Neural crest cell (in vitro differentiated cells): ENCODE measurements around the gene ZSWIM6. TPM values are rescaled to one million over a fixed set of nuclear protein-coding genes. Genes with fewer than 3 reads are reported as not detected.

ENCODE experiments used
- DNase-seq: peaks from one replicate; pipeline ENCODE4 v3.0.0; 2021; ENCODE audit warnings: low read depth, mixed read lengths, low spot score
- H3K27ac Mint-ChIP-seq: one replicate; pipeline ENCODE4 v1.8.0; 2021; ENCODE audit warnings: mild to moderate bottlenecking, mixed read lengths; ENCODE audit not compliant: unreplicated experiment
- H3K27me3 Mint-ChIP-seq: 2 replicates; pipeline ENCODE4 v1.8.0; 2021; ENCODE audit warnings: low read depth, mild to moderate bottlenecking, mixed read lengths
- H3K36me3 Mint-ChIP-seq: 2 replicates; pipeline ENCODE4 v1.8.0; 2021; ENCODE audit warnings: low read depth, mild to moderate bottlenecking, mixed read lengths
- H3K4me1 Mint-ChIP-seq: 2 replicates; pipeline ENCODE4 v1.8.0; 2021; ENCODE audit warnings: mixed read lengths
- H3K4me3 Mint-ChIP-seq: one replicate; pipeline ENCODE4 v1.8.0; 2021; ENCODE audit warnings: mild to moderate bottlenecking, mixed read lengths
- H3K9me3 Mint-ChIP-seq: 2 replicates; pipeline ENCODE4 v1.8.0; 2021; ENCODE audit warnings: mixed read lengths
- total RNA-seq: library from RNA; stranded (reverse); gene quantifications from 2 replicates; pipeline ENCODE4 v1.2.1, GENCODE V29; 2021
- TF ChIP-seq, protein P1 (sequence below): fragments of 200-600 bp; sonication (generic); conservative IDR thresholded peaks from 2 replicates; pipeline ENCODE4 v1.5.0; 2021; ENCODE audit warnings: antibody characterized with exemption, mild to moderate bottlenecking

Gene ZSWIM6
- total RNA-seq, 1 donor from 2014 or later = 33.8 TPM

DNA sequence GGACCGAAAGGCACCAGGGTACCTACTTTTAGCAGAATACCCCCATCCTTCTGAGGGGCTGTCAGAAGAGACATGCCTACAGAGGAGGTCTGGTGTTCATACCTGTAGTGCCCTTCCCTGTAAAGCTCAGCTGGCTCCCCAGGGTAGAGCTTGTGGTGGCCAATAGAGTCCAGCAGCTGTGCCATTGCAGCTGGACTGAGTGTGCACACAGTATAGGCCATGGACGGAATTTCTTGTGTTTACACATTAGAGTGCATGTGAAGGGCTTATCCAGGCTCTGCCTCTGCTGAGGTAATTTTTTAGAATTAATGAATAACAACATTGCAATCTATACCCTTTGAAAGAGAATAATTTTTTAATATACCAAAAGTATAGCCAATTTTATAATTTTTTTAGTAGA lies 191.0 kb downstream of the ZSWIM6 start:
- no peaks in the 10 kb centered on the region for H3K27me3 Mint-ChIP-seq
- TF ChIP-seq, protein P1, sequence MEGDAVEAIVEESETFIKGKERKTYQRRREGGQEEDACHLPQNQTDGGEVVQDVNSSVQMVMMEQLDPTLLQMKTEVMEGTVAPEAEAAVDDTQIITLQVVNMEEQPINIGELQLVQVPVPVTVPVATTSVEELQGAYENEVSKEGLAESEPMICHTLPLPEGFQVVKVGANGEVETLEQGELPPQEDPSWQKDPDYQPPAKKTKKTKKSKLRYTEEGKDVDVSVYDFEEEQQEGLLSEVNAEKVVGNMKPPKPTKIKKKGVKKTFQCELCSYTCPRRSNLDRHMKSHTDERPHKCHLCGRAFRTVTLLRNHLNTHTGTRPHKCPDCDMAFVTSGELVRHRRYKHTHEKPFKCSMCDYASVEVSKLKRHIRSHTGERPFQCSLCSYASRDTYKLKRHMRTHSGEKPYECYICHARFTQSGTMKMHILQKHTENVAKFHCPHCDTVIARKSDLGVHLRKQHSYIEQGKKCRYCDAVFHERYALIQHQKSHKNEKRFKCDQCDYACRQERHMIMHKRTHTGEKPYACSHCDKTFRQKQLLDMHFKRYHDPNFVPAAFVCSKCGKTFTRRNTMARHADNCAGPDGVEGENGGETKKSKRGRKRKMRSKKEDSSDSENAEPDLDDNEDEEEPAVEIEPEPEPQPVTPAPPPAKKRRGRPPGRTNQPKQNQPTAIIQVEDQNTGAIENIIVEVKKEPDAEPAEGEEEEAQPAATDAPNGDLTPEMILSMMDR = no peak
- peaks cover 8% of the 10 kb centered on the region for H3K36me3 Mint-ChIP-seq
- no peak for DNase-seq
- no peak overlapping the region for H3K27ac Mint-ChIP-seq
- H3K4me1 Mint-ChIP-seq = peaks cover 53% of the 10 kb centered on the region
- H3K9me3 Mint-ChIP-seq = no peaks in the 10 kb centered on the region
- H3K4me3 Mint-ChIP-seq = no peak overlapping the region

DNA sequence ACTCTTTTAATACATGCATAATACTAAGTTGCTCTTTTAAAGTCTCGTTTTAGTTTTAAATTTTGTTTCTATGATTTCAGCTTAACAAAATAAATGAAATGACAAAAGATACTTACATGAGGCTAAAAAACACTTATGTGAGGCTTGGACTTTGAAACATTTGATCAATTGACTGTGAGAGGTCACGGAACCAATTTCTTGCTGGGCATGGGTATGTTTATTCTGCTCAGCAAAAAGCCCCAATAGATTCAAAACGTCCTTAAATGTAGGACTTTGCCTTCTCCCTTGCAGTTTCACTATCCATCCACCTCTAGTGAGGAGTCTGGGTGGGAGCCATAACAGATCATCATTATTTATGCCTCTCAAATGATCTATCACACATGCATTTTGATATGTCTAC lies 191.9 kb downstream of the ZSWIM6 start:
- Mint-ChIP-seq H3K27me3 (no peaks in the 10 kb centered on the region), H3K36me3 (peaks cover 7% of the 10 kb centered on the region), H3K4me1 (peaks cover 52% of the 10 kb centered on the region), H3K9me3 (no peaks in the 10 kb centered on the region), H3K4me3 (no peak overlapping the region), H3K27ac (no peak overlapping the region)
- no peak for DNase-seq
- TF ChIP-seq, protein P1 = no peak

DNA sequence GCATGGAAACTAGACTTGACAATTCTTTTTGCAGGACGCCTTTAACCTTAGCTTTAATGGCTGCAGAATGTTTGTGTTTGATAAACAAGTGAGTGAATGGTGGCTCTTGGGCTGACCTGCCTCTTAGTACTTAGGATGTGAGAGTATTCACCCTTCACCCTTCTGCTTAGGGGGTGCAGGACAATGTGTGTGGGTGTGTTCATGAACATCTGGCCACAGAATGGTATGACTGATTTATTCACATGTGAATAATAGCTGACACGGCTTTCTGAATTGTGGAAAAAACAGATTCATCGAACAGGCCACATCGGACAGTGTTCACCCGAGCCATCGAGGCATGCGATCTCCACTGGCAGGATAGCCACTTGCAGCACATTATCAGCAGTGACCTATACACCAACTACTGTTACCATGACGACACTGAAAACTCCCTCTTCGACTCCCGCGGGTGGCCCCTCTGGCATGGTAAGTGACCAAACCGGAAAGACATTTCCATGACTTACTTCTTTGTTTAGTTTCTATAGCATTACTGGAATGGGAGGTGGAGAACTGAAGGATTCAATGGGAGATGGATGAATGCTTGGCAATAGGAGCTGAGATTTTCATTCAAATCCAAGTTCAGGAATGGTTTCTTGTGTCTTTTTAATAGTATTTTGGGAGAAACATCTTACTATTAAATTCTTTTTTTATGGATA lies 193.6 kb downstream of the ZSWIM6 start:
- DNase-seq = peak; percentile 64
- peaks cover 55% of the 10 kb centered on the region for H3K4me1 Mint-ChIP-seq
- TF ChIP-seq, protein P1 = no peak
- peaks cover 10% of the 10 kb centered on the region for H3K36me3 Mint-ChIP-seq
- no peaks in the 10 kb centered on the region for H3K27me3 Mint-ChIP-seq
- peak overlapping the region; percentile 44 for H3K27ac Mint-ChIP-seq
- H3K9me3 Mint-ChIP-seq = no peaks in the 10 kb centered on the region
- H3K4me3 Mint-ChIP-seq = peak overlapping the region; percentile 13

DNA sequence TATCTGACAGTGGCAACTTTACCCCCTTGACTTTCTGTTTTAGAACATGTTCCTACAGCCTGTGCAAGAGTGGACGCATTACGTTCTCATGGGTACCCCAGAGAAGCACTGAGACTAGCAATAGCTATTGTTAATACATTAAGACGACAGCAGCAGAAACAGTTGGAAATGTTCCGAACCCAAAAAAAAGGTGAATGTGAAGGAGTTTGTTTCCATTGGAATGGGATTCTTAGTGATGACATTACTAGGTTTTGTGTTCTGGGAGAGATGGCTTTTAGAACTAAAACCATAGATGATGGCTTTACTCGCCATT lies 194.1 kb downstream of the ZSWIM6 start:
- peak overlapping the region; percentile 13 for H3K4me3 Mint-ChIP-seq
- H3K36me3 Mint-ChIP-seq = peaks cover 14% of the 10 kb centered on the region

DNA sequence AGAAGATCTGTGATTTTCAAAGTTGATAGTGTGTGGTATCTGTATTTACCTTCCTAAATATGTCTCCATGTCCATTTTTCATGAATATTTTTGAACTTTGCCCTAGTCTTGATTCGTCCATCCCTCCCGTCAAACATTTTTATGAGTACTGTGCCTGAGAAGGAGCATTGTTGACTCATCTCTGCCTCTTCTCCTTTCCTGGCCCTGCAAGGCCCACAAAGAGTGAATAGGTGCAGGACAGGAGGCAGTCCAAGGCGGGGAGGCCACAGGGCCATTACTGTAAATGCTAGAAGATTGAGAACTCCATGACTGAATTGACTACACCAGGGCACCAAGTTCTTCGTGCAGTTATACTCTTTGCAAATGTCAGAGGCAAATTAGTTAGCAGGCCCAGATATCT lies 200.9 kb downstream of the ZSWIM6 start:
- Mint-ChIP-seq H3K9me3 (no peaks in the 10 kb centered on the region), H3K4me1 (peaks cover 10% of the 10 kb centered on the region), H3K27ac (no peak overlapping the region), H3K4me3 (no peak overlapping the region), H3K27me3 (no peaks in the 10 kb centered on the region), H3K36me3 (peaks cover 28% of the 10 kb centered on the region)
- no peak for DNase-seq
- TF ChIP-seq, protein P1 = no peak

More for the DNA sequence above, 194.1 kb downstream of the ZSWIM6 start:
- peak overlapping the region; percentile 44 for H3K27ac Mint-ChIP-seq
- H3K4me1 Mint-ChIP-seq = peaks cover 56% of the 10 kb centered on the region
- H3K9me3 Mint-ChIP-seq = no peaks in the 10 kb centered on the region
- TF ChIP-seq, protein P1 = no peak
- no peaks in the 10 kb centered on the region for H3K27me3 Mint-ChIP-seq
- no peak for DNase-seq
